ENCODE results near the gene SHROOM2.
"Not testable (repeated sequence)": the region's sequence is repeated elsewhere in the genome, so short reads cannot be mapped to it uniquely, and the experiment has no call there.

SHROOM2 gene

DNA sequence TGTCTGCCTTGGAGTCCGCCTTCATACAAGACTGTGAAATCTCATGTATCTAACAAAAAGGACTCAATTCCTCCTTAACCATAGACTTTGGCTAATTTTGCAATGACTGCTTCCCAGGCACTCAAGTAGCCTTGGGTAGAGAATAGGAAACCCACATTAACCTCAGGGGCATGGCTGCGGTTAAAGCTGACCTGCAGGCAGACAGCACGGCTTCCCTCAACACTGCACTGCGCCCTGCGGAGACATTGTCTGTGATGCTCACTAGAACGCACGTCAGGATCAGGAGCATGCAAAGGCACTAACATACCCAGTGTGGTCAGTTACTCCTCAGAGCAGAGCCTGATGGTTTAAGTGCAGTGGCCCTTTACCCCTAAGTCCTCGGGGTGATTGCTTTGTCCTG lies 10.3 kb upstream of the SHROOM2 start:
- DNase-seq: no peak

GRCh38 chrX:9781941-9782340 lies 4.3 kb upstream of the SHROOM2 start:
- DNase-seq: no peak

DNA sequence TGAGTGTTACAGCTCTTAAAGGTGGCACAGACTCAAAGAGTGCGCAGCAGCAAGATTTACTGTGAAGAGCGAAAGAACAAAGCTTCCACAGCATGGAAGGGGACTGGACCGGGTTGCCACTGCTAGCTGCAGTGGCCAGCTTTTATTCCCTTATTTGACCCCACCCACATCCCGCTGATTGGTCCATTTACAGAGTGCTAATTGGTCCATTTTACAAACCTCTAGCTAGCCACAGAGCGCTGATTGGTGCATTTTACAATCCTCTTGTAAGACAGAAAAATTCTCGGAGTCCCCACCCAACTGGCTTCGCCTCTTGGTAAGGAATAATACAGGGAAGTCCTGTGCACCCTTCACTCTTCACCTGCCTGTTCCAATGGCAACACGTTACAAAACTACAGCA lies 1.9 kb upstream of the SHROOM2 start:
- no peak for DNase-seq

DNA sequence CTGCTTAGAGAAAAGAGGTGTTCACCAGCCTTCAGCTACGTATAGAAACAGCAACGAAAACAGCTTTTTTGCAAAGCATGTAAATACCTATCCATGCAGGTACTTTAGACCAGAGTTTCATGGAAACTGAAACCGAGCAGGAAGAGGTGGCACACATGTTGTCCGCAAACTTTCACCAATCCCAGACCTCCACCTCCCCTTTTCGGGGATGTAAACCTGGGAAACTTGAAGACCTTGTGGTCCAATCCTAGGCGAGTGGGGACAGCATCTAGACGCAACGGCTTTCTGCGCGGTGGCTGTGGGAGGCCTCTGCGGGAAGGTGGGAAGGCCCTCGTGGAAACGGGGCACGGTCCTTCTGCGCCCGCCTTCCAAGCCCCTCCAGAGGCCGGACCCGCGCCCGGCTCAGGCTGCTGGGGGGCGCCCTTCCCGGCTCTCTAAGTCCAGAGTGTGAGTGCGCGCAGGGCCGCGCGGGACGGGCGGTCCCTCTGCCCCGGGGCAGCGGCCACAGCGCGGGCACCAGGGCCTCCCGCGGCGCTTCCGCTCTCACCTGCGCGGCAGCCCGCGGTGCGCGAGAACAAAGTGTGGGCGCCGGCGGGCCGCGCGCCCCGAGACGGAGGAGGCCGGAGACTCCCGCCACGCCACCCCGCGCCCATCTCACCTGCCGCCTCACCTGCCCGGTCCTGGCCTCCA lies 830 bp upstream of the SHROOM2 start:
- DNase-seq: no peak

GRCh38 chrX:9786798-9787635 lies 788 bp downstream of the SHROOM2 start:
- no peak for DNase-seq

GRCh38 chrX:9788911-9789310 lies 2.7 kb downstream of the SHROOM2 start:
- no peak for DNase-seq

GRCh38 chrX:9789555-9789954 lies 3.3 kb downstream of the SHROOM2 start:
- no peak for DNase-seq

DNA sequence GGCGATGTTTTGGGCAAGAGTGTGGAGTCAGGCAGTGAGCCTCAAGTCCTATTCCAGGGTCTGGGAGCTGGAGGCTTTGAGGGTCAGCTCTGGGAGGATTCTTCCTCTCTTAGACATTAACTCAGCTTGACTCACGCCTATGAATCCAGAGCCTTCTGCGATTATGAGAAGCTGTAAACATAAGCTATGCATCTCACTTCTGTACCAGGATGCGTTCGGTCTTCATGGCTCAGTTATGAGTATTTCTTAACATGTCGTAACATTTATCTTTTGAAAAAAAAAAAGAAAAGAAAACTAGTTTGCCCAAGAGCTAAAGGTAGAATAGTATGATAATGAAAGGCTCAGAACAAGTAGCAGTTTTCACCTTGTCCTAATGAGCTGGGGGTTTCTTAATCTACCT lies 4.6 kb downstream of the SHROOM2 start:
- DNase-seq: no peak

- DNase-seq: no peak
These were observed 8.3 kb downstream of the SHROOM2 start for GRCh38 chrX:9794495-9794894.

- DNase-seq: no peak
These were observed 11.4 kb downstream of the SHROOM2 start for GRCh38 chrX:9797384-9798360.

DNA sequence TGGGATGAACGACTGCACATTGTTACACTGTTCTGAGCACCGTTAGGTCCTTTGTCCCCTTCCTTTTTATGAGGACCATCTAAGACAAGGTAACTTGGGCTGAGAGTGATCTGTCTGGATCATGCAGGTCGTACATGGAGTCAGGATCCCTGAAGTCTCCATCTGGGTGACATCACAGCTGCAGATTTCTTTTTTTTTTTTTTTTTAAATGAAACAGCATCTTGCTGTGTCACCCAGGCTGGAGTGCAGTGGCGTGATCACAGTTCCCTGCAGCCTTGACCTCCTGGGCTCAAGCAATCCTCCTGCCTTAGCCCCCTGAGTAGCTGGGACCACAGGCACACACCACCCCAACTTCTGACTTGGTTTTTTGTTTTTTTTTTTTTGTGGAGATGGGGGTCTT lies 16.5 kb downstream of the SHROOM2 start:
- DNase-seq: no peak

DNA sequence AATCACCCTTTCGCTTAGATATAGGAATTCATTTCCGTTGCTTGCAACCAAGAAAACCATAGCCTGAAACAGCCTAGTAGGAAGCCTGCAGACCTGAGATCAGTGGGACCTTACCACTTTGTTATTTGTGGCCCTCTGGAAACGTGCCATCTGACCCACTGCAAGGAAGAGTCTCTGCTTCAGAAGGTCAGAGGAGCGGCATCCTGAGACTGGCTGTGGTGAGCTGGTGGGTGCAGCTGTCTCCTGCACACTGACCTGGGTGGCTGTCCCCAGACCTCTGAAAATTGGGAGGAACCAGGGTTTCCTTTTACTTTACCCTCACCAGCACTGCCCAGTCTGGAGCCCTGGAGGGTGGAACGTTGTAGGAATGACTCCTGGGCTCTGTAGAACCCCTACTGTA lies 18.2 kb downstream of the SHROOM2 start:
- no peak for DNase-seq

DNA sequence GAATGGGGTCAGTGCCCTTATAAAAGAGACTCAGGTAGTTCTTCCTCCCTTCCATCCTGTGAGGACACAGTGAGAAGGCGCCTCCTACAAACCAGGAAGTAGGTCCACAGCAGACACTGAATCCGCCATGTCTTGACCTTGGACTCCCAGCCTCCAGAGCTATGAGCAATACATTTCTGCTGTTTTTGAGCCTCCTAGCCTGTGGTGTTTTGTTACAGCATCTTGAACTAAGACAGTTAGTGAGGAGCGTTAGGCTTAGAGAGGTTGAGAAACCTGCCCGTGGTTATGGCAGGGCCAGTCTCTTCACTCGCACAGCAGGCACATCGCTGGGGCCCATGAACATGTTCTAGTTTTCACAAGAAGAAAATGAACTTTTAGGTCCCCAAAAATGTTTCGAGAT lies 19.7 kb downstream of the SHROOM2 start:
- no peak for DNase-seq

GRCh38 chrX:9807355-9808182 lies 21.3 kb downstream of the SHROOM2 start:
- DNase-seq: no peak

DNA sequence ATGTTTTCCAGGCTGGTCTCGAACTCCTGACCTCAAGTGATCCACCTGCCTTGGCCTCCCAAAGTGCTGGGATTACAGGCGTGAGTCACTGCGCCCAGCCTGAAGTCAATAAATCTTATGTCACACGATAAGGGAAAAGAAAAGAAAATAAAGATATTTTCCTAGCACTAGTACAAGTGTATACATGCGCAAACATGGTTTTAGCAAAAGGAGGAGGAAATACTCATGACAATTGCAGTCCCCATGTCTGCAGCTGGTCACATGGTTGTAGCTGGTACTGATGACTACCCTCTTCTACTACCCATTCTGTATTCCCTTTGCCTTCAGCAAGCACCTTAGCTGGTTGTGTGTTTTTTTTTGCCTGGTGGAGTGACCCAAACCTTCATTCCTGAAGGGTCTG lies 23.6 kb downstream of the SHROOM2 start:
- not testable (repeated sequence) for DNase-seq

- not testable (repeated sequence) for DNase-seq
These were observed 24.9 kb downstream of the SHROOM2 start for GRCh38 chrX:9811086-9811485.

DNA sequence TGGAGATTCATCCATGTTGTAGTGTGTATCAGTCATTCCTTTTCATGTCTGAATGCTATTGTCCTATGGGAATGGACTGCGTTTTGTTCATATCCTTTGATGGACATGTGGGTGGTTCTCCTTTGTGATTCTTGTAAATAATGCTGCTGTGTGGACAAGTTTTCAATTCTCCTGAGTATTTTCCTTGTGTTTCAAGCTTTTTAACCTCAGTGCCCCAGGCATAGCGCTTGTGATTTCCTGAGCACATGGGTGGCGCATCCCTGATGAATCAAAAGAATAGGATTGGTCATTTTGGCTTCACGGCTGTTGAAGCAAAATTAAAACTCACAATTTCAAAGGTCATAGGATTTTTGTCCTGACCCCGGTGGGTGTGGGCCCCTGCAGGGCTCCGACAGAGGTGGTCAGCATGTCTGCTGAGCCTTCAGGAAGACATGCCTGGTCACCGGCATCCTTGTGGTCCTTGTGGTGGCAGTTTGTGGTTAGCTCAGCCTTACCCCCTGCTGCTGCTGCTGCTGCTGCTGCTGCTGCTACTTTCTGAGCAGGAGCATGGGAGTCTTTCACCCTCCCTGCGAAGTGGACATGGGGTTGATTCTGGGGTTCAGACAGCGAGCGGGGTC lies 30.0 kb downstream of the SHROOM2 start:
- no peak for DNase-seq

DNA sequence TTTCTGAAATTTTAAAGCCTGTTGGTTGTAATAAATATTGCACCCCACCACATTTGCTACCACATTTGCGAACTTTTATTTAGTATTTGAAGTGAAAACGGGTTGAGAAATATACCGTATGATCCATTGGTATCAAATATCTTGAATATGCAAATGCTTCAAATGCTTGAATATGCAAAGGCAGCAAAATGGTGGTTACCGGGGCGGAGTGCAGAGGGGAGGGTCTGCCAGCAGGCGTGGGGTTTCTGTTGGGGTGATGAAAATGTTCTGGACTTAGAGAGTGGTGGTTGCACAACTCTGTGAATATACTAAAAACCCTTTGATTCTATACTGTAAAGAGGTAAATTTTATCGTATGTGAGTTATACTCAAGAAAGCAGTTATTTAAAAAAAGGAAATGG lies 35.3 kb downstream of the SHROOM2 start:
- no peak for DNase-seq

- DNase-seq: no peak
These were observed 38.3 kb downstream of the SHROOM2 start for GRCh38 chrX:9824554-9824953.

DNA sequence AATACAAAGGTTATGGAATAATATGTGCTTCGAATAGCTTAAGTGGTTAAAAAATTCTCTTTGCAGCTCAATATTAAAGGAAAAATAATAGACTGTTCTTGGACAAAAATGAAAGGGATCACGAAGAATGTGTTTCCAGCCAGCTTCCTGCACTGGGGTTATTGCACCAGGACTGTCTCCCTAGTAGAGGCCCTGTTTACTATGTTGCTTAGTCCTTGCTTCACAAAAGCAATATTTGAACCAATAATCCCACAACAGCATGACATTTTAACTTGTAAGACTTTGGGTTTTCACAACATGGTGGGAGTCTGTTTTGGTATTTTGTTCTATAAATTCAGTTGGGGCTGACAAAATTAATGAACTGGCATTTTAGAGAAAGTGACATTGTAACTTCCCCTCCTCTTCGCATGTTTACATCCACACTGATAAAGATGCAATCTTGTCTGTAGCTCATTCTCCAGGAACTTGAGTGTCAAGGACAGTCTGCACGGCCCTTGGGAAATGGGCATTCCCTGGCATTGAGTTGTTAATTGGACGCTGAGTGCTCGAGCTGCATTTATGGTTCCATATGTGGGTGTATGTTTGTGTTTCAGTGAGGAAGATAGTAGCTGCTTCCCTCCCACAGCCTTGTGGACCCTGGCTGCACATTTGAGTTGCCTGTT lies 39.0 kb downstream of the SHROOM2 start:
- DNase-seq: no peak

Measured in anterior cingulate cortex (tissue), 58 donors.